Body of pancreas (tissue), 4 donors: ENCODE results near the gene OR2T2.
"Not testable (repeated sequence)": the region's sequence is repeated elsewhere in the genome, so short reads cannot be mapped to it uniquely, and the experiment has no call there.

ENCODE experiments used
- CTCF ChIP-seq, 7 experiments: fragments of 450-650 bp in 4 of 7; fragments of 200-600 bp in 3 of 7; sonication (generic) in 3 of 7; IDR thresholded peaks; one replicate each; pipeline ENCODE4 v1.5.1; 2016 to 2019; ENCODE audit warnings: antibody characterized with exemption in 7 of 7
- POLR2A ChIP-seq, 3 donors: fragments of 450-650 bp; IDR thresholded peaks; one replicate each; pipeline ENCODE4 v1.6.1; 2016; ENCODE audit warnings: antibody characterized with exemption in 3 of 3, mild to moderate bottlenecking in 2 of 3

GRCh38 chr1:248433811-248434415 is 11.5 kb upstream of the OR2T2 start:
- not testable (repeated sequence) for TF ChIP-seq POLR2A, CTCF (IDR thresholded peaks at IDR 0.05)
